IMR-90 (cell line): ENCODE data around the gene PGM2. TPM values are rescaled to one million over a fixed set of nuclear protein-coding genes. Genes with fewer than 3 reads are reported as not detected.

Experiments used
- ATAC-seq: fragments of 200-7000 bp; cut with Tn5 transposase; 2 replicates; pipeline ENCODE4 v1.9.1; 2020; ENCODE audit warnings: low read depth, mild to moderate bottlenecking, moderate library complexity
- BruUV-seq: library from RNA; stranded (reverse); fragments of 400-500 nt; replicated peaks from 2 replicates; lab custom pipeline; 2021; lab: Mats Ljungman, UMichigan
- CTCF ChIA-PET: fragments of 300-600 bp; formaldehyde crosslinking; extraction: SDS; loops from one replicate; lab custom pipeline; 2021; ENCODE audit warnings: antibody characterized with exemption; lab: Yijun Ruan, JAX
- POLR2A ChIA-PET: fragments of 300-600 bp; sonication (Branson Sonifier 250); formaldehyde crosslinking; loops from one replicate; lab custom pipeline; 2022; ENCODE audit warnings: antibody characterized with exemption; ENCODE audit not compliant: unreplicated experiment; lab: Charles Lee
- DNase-seq: peaks from one replicate; pipeline ENCODE4 v3.0.0; 2013
- H2AFZ ChIP-seq: replicated peaks from 2 replicates; pipeline ENCODE3; 2013; ENCODE audit warnings: low read length, mild to moderate bottlenecking; ENCODE audit not compliant: poor library complexity
- H2AK5ac ChIP-seq: 2 replicates; pipeline ENCODE4 v1.6.1; 2013; ENCODE audit warnings: low read depth, low read length, inconsistent platforms
- H2AK9ac ChIP-seq: replicated peaks from 2 replicates; pipeline ENCODE3; 2013; ENCODE audit warnings: mild to moderate bottlenecking, low read depth, low read length, moderate library complexity; ENCODE audit not compliant: poor library complexity
- H2BK120ac ChIP-seq: 2 replicates; pipeline ENCODE4 v1.6.1; 2013; ENCODE audit warnings: low read depth, low read length, inconsistent platforms
- H2BK15ac ChIP-seq: 3 replicates; pipeline ENCODE4 v1.6.1; 2013; ENCODE audit warnings: low read depth, low read length, inconsistent platforms
- H2BK20ac ChIP-seq: 2 replicates; pipeline ENCODE4 v1.6.1; 2013; ENCODE audit warnings: low read depth, mild to moderate bottlenecking, inconsistent platforms, low read length, moderate library complexity
- H2BK5ac ChIP-seq: 2 replicates; pipeline ENCODE4 v1.6.1; 2013; ENCODE audit warnings: mild to moderate bottlenecking, low read depth, low read length, inconsistent platforms; ENCODE audit not compliant: poor library complexity, severe bottlenecking
- H3K14ac ChIP-seq: replicated peaks from 2 replicates; pipeline ENCODE4 v1.6.1; 2013; ENCODE audit warnings: low read depth, low read length, inconsistent platforms
- H3K18ac ChIP-seq: 2 replicates; pipeline ENCODE4 v1.6.1; 2013; ENCODE audit warnings: low read depth, low read length, control low read depth
- H3K23ac ChIP-seq: 2 replicates; pipeline ENCODE4 v1.6.1; 2013; ENCODE audit warnings: low read depth, low read length, inconsistent platforms
- H3K27ac ChIP-seq: 2 replicates; pipeline ENCODE4 v1.5.1; 2013; ENCODE audit warnings: mild to moderate bottlenecking, control low read depth, low read length; ENCODE audit not compliant: insufficient read depth
- H3K27me3 ChIP-seq: 2 replicates; pipeline ENCODE4 v1.6.1; 2013; ENCODE audit warnings: low read length; ENCODE audit not compliant: control insufficient read depth, insufficient read depth
- H3K36me3 ChIP-seq: 2 replicates; pipeline ENCODE4 v1.6.1; 2013; ENCODE audit warnings: low read length, mixed read lengths; ENCODE audit not compliant: control insufficient read depth, insufficient read depth
- H3K4ac ChIP-seq: 2 replicates; pipeline ENCODE4 v1.6.1; 2013; ENCODE audit warnings: low read depth, low read length, inconsistent platforms
- H3K4me1 ChIP-seq: 2 replicates; pipeline ENCODE4 v1.6.1; 2013; ENCODE audit warnings: low read length, mixed read lengths; ENCODE audit not compliant: control insufficient read depth, insufficient read depth
- H3K4me2 ChIP-seq: 2 replicates; pipeline ENCODE4 v1.6.1; 2013; ENCODE audit warnings: low read depth, mild to moderate bottlenecking, control low read depth, low read length, moderate library complexity
- H3K4me3 ChIP-seq: 2 replicates; pipeline ENCODE4 v1.5.1; 2013; ENCODE audit warnings: low read depth, mild to moderate bottlenecking, control low read depth, low read length, moderate library complexity; ENCODE audit not compliant: insufficient read depth
- H3K56ac ChIP-seq: 2 replicates; pipeline ENCODE4 v1.6.1; 2013; ENCODE audit warnings: low read length, inconsistent platforms; ENCODE audit not compliant: insufficient read depth; ENCODE audit errors: extremely low read depth
- H3K79me1 ChIP-seq, 2 experiments: 2 replicates each; pipeline ENCODE4 v1.6.1; 2013; ENCODE audit warnings: low read length in 2 of 2, inconsistent platforms in 1 of 2, low read depth in 1 of 2
- H3K9ac ChIP-seq: 2 replicates; pipeline ENCODE4 v1.6.1; 2013; ENCODE audit warnings: low read depth, low read length, control low read depth
- H3K9me1 ChIP-seq: 2 replicates; pipeline ENCODE4 v1.6.1; 2013; ENCODE audit warnings: low read length, inconsistent platforms; ENCODE audit not compliant: insufficient read depth
- H3K9me3 ChIP-seq: 2 replicates; pipeline ENCODE4 v1.6.1; 2013; ENCODE audit warnings: low read length; ENCODE audit not compliant: control insufficient read depth, insufficient read depth
- H4K20me1 ChIP-seq: 2 replicates; pipeline ENCODE4 v1.6.1; 2013; ENCODE audit warnings: low read length, inconsistent platforms; ENCODE audit not compliant: insufficient read depth
- H4K5ac ChIP-seq: 2 replicates; pipeline ENCODE4 v1.6.1; 2013; ENCODE audit warnings: mild to moderate bottlenecking, low read depth, low read length, control low read depth
- H4K8ac ChIP-seq, 2 experiments: 2 replicates each; pipeline ENCODE4 v1.6.1; 2013; ENCODE audit warnings: low read depth in 2 of 2, low read length in 2 of 2, control low read depth in 1 of 2, inconsistent platforms in 1 of 2
- H4K91ac ChIP-seq: 2 replicates; pipeline ENCODE4 v1.6.1; 2013; ENCODE audit warnings: low read depth, low read length, inconsistent platforms; ENCODE audit not compliant: insufficient read depth
- CEBPB ChIP-seq: IDR thresholded peaks from 2 replicates; pipeline ENCODE4 v1.6.1; 2012; ENCODE audit warnings: low read depth, low read length, improper control_type of control experiment
- CHD1 ChIP-seq: IDR thresholded peaks from 2 replicates; pipeline ENCODE4 v1.6.1; 2012; ENCODE audit warnings: low read depth, low read length, improper control_type of control experiment
- ELK1 ChIP-seq: fragments of 150-350 bp; IDR thresholded peaks from 2 replicates; pipeline ENCODE4 v1.6.1; 2016; ENCODE audit warnings: low read depth, mild to moderate bottlenecking, low read length, moderate library complexity, borderline replicate concordance
- FOS ChIP-seq: fragments of 150-350 bp; IDR thresholded peaks from 2 replicates; pipeline ENCODE4 v1.6.1; 2016; ENCODE audit warnings: low read depth, low read length
- MAFK ChIP-seq: IDR thresholded peaks from 2 replicates; pipeline ENCODE4 v1.6.1; 2012; ENCODE audit warnings: low read depth, low read length, improper control_type of control experiment
- MAZ ChIP-seq: IDR thresholded peaks from 2 replicates; pipeline ENCODE4 v1.6.1; 2012; ENCODE audit warnings: low read depth, mild to moderate bottlenecking, low read length, improper control_type of control experiment, moderate library complexity, borderline replicate concordance
- NFE2L2 ChIP-seq: fragments of 150-350 bp; IDR thresholded peaks from 2 replicates; pipeline ENCODE4 v1.6.1; 2016; ENCODE audit warnings: low read depth, mild to moderate bottlenecking, low read length
- POLR2A ChIP-seq: IDR thresholded peaks from 2 replicates; pipeline ENCODE4 v1.6.1; 2012; ENCODE audit warnings: mild to moderate bottlenecking, low read depth, low read length
- RAD21 ChIP-seq: IDR thresholded peaks from 2 replicates; pipeline ENCODE4 v1.6.1; 2012; ENCODE audit warnings: low read length, improper control_type of control experiment
- RFX5 ChIP-seq: IDR thresholded peaks from 2 replicates; pipeline ENCODE4 v1.8.0; 2012; ENCODE audit warnings: low read depth, mild to moderate bottlenecking, low read length, moderate library complexity
- SMC3 ChIP-seq: fragments of 150-350 bp; IDR thresholded peaks from 2 replicates; pipeline ENCODE4 v1.6.1; 2016; ENCODE audit warnings: low read depth, mild to moderate bottlenecking, antibody characterized with exemption, low read length, moderate library complexity
- USF2 ChIP-seq: fragments of 150-350 bp; IDR thresholded peaks from 2 replicates; pipeline ENCODE4 v1.6.1; 2017; ENCODE audit warnings: mild to moderate bottlenecking, antibody characterized with exemption, low read length, low read depth
- WGBS, 2 experiments: methylation state at CpG; one replicate each; pipeline versions ENCODE4 v1.1.5 to v1.1.7; 2013; ENCODE audit warnings: missing lambda C conversion rate in 2 of 2; ENCODE audit not compliant: insufficient read length in 1 of 2; ENCODE audit errors: extremely low coverage in 2 of 2; 5-methylcytosine and 5-hydroxymethylcytosine counted together
- dilution Hi-C: fragments of 300-500 bp; cut with HindIII; formaldehyde crosslinking; loops from one replicate; pipeline ENCODE4 v1.14.3; 2018; ENCODE audit warnings: low sequenced_read_pairs; ENCODE audit not compliant: unreplicated experiment
- in situ Hi-C: fragments of 300-500 bp; cut with MboI; formaldehyde crosslinking; loops from 3 replicates; pipeline ENCODE4 v1.14.3; 2019; ENCODE audit warnings: low sequenced_read_pairs, inconsistent platforms, mixed read lengths
- intact Hi-C: fragments of 100-400 bp; cut with micrococcal nuclease; formaldehyde crosslinking; loops from 2 replicates; pipeline ENCODE4 v1.10.0; 2022
- polyA plus RNA-seq, 3 experiments: library from polyadenylated mRNA; depleted of rRNA; stranded (reverse); fragments of >200 nt; gene quantifications; 2 replicates each; pipeline ENCODE4 v1.2.3, GENCODE V29; 2012; ENCODE audit warnings: low replicate concordance in 1 of 3
- total RNA-seq: library from RNA; depleted of rRNA; stranded (reverse); fragments of >200 nt; gene quantifications from 2 replicates; pipeline ENCODE4 v1.2.3, GENCODE V29; 2012
- TF ChIP-seq, protein P1 (sequence below): conservative IDR thresholded peaks from 2 replicates; pipeline ENCODE4 v1.5.1; 2012; ENCODE audit warnings: mild to moderate bottlenecking, low read depth, low read length, improper control_type of control experiment

The PGM2 gene
- total and polyA plus RNA-seq, 2 of the 4 experiments (the other 2 are of a cell fraction) = 18.7 to 26.2 TPM

- no peaks in the 10 kb centered on the region for H3K9me3 ChIP-seq
- no TSS peak for BruUV-seq
- peaks cover 8% of the 10 kb centered on the region; the same call in 1 of the 2 replicates for H3K36me3 ChIP-seq
- no CpG with 5 or more reads among the region's 3 CpGs for WGBS, 2 experiments
- no peak overlapping the region for H2BK120ac ChIP-seq
- H3K56ac ChIP-seq = no peak overlapping the region
- no peak overlapping the region for H2AFZ ChIP-seq
- H3K9me1 ChIP-seq = no peaks in the 10 kb centered on the region
- H4K8ac ChIP-seq = no peak overlapping the region
- TF ChIP-seq NFE2L2 (no peak), RAD21 (no peak), CHD1 (no peak), MAZ (no peak), POLR2A (no peak), MAFK (no peak), CEBPB (no peak), USF2 (no peak), RFX5 (no peak), SMC3 (no peak), ELK1 (no peak), FOS (no peak)
- TF ChIP-seq, protein P1, sequence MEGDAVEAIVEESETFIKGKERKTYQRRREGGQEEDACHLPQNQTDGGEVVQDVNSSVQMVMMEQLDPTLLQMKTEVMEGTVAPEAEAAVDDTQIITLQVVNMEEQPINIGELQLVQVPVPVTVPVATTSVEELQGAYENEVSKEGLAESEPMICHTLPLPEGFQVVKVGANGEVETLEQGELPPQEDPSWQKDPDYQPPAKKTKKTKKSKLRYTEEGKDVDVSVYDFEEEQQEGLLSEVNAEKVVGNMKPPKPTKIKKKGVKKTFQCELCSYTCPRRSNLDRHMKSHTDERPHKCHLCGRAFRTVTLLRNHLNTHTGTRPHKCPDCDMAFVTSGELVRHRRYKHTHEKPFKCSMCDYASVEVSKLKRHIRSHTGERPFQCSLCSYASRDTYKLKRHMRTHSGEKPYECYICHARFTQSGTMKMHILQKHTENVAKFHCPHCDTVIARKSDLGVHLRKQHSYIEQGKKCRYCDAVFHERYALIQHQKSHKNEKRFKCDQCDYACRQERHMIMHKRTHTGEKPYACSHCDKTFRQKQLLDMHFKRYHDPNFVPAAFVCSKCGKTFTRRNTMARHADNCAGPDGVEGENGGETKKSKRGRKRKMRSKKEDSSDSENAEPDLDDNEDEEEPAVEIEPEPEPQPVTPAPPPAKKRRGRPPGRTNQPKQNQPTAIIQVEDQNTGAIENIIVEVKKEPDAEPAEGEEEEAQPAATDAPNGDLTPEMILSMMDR = no peak
- no peak overlapping the region for H3K4me3 ChIP-seq
- H3K27ac ChIP-seq = no peak overlapping the region
- H2BK20ac ChIP-seq = no peak overlapping the region
- no peaks in the 10 kb centered on the region; the same call in 1 of the 2 replicates for H4K20me1 ChIP-seq
- H3K4me1 ChIP-seq = peaks cover 2% of the 10 kb centered on the region
- no peak overlapping the region for H3K18ac ChIP-seq
- no peak overlapping the region for H3K4me2 ChIP-seq
- no peak overlapping the region for H2AK9ac ChIP-seq
- dilution Hi-C loops (no loop called here), in situ Hi-C loops (no loop called here), intact Hi-C loops (no loop called here)
- no peak overlapping the region for H3K4ac ChIP-seq
- H2BK5ac ChIP-seq = no peak overlapping the region
- no peak for DNase-seq
- ChIA-PET CTCF (interaction anchor here (1.4 kb wide), 1 partner anchor 20 kb away, joined by 4 read pairs; no protein-coding TSS in a partner anchor), POLR2A (no interaction called here)
- H4K91ac ChIP-seq = no peak overlapping the region
- H3K23ac ChIP-seq = no peak overlapping the region
- ATAC-seq = no peak
- no peak overlapping the region for H3K14ac ChIP-seq
- H2BK15ac ChIP-seq = no peak overlapping the region
- no peak overlapping the region for H3K9ac ChIP-seq
- H3K27me3 ChIP-seq = no peaks in the 10 kb centered on the region
- H2AK5ac ChIP-seq = no peak overlapping the region
- H3K79me1 ChIP-seq = peaks cover 2 to 9% of the 10 kb centered on the region in 2 experiments; a peak in 1 of 4 replicates
- no peak overlapping the region for H4K5ac ChIP-seq
These were observed 4.2 kb downstream of the PGM2 start for GRCh38 chr4:37830640-37831039.
